ENCODE measurements around the gene POLE. TPM values are rescaled to one million over a fixed set of nuclear protein-coding genes. Genes with fewer than 3 reads are reported as not detected.

The POLE gene
- total RNA-seq, 4 donors from 2014 or later, result 25.8 to 66.0 (median 36.9) TPM

GRCh38 chr12:132606927-132607326 is 80.2 kb downstream of the POLE start:
- no peak overlapping the region for H3K4me3 ChIP-seq (ENCODE audit: low read depth, poor library complexity, severe bottlenecking)
- DNase-seq (ENCODE audit: low spot score in 2 of 2), result no peak
- intact Hi-C loops (cut with DNase I; ENCODE audit: low total_unique reads), result loop anchor here (10.0 kb wide), 1 partner anchor 452 kb away; no protein-coding TSS in a partner anchor
- TF ChIP-seq CTCF (IDR thresholded peaks at IDR 0.05) (no peak), POLR2A (IDR thresholded peaks at IDR 0.05) (no peak)
- WGBS, 2 donors, result 85 to 90% methylated on average over 19 of the region's 19 CpGs

GRCh38 chr12:132606466-132606865 is 80.7 kb downstream of the POLE start:
- TF ChIP-seq CTCF (IDR thresholded peaks at IDR 0.05) (no peak), POLR2A (IDR thresholded peaks at IDR 0.05) (no peak)
- intact Hi-C loops (cut with DNase I; ENCODE audit: low total_unique reads), result loop anchor here (10.0 kb wide), 1 partner anchor 452 kb away; no protein-coding TSS in a partner anchor
- DNase-seq (ENCODE audit: low spot score in 2 of 2), result no peak
- 52 to 61% methylated on average over 16 of the region's 16 CpGs for WGBS, 2 donors
- no peak overlapping the region for H3K4me3 ChIP-seq (ENCODE audit: low read depth, poor library complexity, severe bottlenecking)

- intact Hi-C loops (cut with DNase I; ENCODE audit: low total_unique reads), result loop anchor here (10.0 kb wide), 1 partner anchor 451 kb away; no protein-coding TSS in a partner anchor
- H3K4me3 ChIP-seq (ENCODE audit: low read depth, poor library complexity, severe bottlenecking), result no peak overlapping the region
- 79 to 87% methylated on average over 16 to 18 of the region's 18 CpGs for WGBS, 2 donors
- no peak for TF ChIP-seq POLR2A (IDR thresholded peaks at IDR 0.05)
- no peak for TF ChIP-seq CTCF (IDR thresholded peaks at IDR 0.05)
- DNase-seq (ENCODE audit: low spot score in 2 of 2), result no peak
Observed at GRCh38 chr12:132605892-132606291, 81.2 kb downstream of the POLE start.

GRCh38 chr12:132604668-132605441 is 82.3 kb downstream of the POLE start:
- 62 to 72% methylated on average over 15 to 16 of the region's 16 CpGs for WGBS, 2 donors
- H3K4me3 ChIP-seq (ENCODE audit: low read depth, poor library complexity, severe bottlenecking), result no peak overlapping the region
- intact Hi-C loops (cut with DNase I; ENCODE audit: low total_unique reads), result loop anchor here (10.0 kb wide), 1 partner anchor 450 kb away; no protein-coding TSS in a partner anchor
- DNase-seq (ENCODE audit: low spot score in 2 of 2), result no peak
- TF ChIP-seq POLR2A (IDR thresholded peaks at IDR 0.05) (no peak), CTCF (IDR thresholded peaks at IDR 0.05) (no peak)

- TF ChIP-seq CTCF (IDR thresholded peaks at IDR 0.05), result no peak
- TF ChIP-seq POLR2A (IDR thresholded peaks at IDR 0.05), result no peak
- 28 to 33% methylated on average over 5 to 15 of the region's 26 CpGs for WGBS, 2 donors
- DNase-seq (ENCODE audit: low spot score in 2 of 2), result no peak
Observed at GRCh38 chr12:132604151-132604618, 83.0 kb downstream of the POLE start.

More at GRCh38 chr12:132604151-132604618, 83.0 kb downstream of the POLE start:
- no peak overlapping the region for H3K4me3 ChIP-seq (ENCODE audit: low read depth, poor library complexity, severe bottlenecking)
- intact Hi-C loops (cut with DNase I; ENCODE audit: low total_unique reads), result loop anchor here (10.0 kb wide), 1 partner anchor 449 kb away; no protein-coding TSS in a partner anchor

Measured in lower leg skin (tissue), 4 donors.